IPS DF 4.7 (cell line): ENCODE measurements around the gene CCDC17.

Experiments
- DNase-seq: peaks from one replicate; pipeline ENCODE4 v3.0.0-alpha.2; 2013; ENCODE audit warnings: low spot score; ENCODE audit errors: extremely low read depth

The CCDC17 gene

GRCh38 chr1:45583666-45584350, 40.0 kb downstream of the CCDC17 start, which contains the start of gene NASP:
NASP (plus strand) TSS chr1:45584041; CDS start chr1:45584147, 106 bp downstream.
- no peak for DNase-seq

- DNase-seq = peak; percentile 92
Measured at GRCh38 chr1:45583264-45583665, 40.6 kb downstream of the CCDC17 start.

- DNase-seq = no peak
Measured at GRCh38 chr1:45574105-45574626, 49.7 kb downstream of the CCDC17 start.

- no peak for DNase-seq
Measured at GRCh38 chr1:45573231-45573804, 50.5 kb downstream of the CCDC17 start.

GRCh38 chr1:45570631-45571030, 53.2 kb downstream of the CCDC17 start:
- no peak for DNase-seq
